ENCODE data around the gene DNMBP. TPM values are rescaled to one million over a fixed set of nuclear protein-coding genes. Genes with fewer than 3 reads are reported as not detected.
"Not testable (repeated sequence)": the region's sequence is repeated elsewhere in the genome, so short reads cannot be mapped to it uniquely, and the experiment has no call there.

The DNMBP gene
- total and polyA plus RNA-seq, 2 experiments from 2014 or later, result 13.4 to 31.2 TPM

DNA sequence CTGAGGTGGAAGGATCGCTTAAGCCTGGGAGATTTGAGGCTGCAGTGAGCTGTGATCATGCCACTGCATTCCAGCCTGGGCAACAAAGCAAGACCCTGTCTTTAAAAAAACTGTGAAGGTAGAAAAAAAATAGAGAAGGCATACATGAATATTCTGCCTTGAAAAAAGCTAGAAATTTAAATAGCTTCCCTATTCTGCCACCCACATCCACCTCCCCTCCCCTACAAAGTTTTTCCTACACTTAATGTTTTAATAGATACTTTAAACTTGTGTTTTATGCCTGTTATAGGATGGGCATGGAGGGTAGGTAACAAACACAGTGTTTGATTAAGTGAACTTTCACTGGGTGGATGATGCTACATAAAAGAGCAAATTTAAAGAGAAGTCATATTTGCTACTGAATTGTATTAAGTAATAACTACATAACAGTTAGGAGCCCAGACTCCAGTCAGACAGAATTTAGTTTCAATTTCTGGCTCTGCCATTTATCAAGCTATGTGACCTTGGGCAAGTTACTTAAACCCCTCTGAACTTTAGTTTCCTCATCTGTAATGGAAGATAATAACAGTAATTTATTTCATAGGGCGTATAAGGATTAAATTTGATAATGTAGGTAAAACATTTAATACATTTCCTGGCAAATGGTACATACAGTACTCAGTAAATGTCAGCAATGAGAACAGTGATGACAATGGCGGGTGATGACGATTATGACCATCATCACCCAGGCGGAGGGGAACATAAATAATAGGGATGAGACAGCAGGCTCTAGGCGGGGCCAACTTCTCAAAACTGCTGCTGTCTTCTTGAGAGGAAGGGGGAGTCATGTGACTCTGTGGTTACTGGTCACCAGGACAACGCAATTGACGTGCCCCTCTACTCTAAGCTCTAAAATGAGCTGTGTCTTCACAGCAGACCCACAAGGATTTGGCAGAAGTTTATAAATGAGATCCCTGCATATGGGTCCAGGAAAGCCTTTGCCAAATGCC is 15.8 kb downstream of the DNMBP start (continued):
- TF ChIP-seq, protein P1, sequence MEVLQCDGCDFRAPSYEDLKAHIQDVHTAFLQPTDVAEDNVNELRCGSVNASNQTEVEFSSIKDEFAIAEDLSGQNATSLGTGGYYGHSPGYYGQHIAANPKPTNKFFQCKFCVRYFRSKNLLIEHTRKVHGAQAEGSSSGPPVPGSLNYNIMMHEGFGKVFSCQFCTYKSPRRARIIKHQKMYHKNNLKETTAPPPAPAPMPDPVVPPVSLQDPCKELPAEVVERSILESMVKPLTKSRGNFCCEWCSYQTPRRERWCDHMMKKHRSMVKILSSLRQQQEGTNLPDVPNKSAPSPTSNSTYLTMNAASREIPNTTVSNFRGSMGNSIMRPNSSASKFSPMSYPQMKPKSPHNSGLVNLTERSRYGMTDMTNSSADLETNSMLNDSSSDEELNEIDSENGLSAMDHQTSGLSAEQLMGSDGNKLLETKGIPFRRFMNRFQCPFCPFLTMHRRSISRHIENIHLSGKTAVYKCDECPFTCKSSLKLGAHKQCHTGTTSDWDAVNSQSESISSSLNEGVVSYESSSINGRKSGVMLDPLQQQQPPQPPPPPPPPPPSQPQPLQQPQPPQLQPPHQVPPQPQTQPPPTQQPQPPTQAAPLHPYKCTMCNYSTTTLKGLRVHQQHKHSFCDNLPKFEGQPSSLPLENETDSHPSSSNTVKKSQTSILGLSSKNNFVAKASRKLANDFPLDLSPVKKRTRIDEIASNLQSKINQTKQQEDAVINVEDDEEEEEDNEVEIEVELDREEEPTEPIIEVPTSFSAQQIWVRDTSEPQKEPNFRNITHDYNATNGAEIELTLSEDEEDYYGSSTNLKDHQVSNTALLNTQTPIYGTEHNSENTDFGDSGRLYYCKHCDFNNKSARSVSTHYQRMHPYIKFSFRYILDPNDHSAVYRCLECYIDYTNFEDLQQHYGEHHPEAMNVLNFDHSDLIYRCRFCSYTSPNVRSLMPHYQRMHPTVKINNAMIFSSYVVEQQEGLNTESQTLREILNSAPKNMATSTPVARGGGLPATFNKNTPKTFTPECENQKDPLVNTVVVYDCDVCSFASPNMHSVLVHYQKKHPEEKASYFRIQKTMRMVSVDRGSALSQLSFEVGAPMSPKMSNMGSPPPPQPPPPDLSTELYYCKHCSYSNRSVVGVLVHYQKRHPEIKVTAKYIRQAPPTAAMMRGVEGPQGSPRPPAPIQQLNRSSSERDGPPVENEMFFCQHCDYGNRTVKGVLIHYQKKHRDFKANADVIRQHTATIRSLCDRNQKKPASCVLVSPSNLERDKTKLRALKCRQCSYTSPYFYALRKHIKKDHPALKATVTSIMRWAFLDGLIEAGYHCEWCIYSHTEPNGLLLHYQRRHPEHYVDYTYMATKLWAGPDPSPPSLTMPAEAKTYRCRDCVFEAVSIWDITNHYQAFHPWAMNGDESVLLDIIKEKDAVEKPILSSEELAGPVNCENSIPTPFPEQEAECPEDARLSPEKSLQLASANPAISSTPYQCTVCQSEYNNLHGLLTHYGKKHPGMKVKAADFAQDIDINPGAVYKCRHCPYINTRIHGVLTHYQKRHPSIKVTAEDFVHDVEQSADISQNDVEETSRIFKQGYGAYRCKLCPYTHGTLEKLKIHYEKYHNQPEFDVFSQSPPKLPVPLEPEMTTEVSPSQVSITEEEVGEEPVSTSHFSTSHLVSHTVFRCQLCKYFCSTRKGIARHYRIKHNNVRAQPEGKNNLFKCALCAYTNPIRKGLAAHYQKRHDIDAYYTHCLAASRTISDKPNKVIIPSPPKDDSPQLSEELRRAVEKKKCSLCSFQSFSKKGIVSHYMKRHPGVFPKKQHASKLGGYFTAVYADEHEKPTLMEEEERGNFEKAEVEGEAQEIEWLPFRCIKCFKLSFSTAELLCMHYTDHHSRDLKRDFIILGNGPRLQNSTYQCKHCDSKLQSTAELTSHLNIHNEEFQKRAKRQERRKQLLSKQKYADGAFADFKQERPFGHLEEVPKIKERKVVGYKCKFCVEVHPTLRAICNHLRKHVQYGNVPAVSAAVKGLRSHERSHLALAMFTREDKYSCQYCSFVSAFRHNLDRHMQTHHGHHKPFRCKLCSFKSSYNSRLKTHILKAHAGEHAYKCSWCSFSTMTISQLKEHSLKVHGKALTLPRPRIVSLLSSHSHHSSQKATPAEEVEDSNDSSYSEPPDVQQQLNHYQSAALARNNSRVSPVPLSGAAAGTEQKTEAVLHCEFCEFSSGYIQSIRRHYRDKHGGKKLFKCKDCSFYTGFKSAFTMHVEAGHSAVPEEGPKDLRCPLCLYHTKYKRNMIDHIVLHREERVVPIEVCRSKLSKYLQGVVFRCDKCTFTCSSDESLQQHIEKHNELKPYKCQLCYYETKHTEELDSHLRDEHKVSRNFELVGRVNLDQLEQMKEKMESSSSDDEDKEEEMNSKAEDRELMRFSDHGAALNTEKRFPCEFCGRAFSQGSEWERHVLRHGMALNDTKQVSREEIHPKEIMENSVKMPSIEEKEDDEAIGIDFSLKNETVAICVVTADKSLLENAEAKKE (CRISPR knock-in tag; IDR thresholded peaks at IDR 0.05), result no peak

DNA sequence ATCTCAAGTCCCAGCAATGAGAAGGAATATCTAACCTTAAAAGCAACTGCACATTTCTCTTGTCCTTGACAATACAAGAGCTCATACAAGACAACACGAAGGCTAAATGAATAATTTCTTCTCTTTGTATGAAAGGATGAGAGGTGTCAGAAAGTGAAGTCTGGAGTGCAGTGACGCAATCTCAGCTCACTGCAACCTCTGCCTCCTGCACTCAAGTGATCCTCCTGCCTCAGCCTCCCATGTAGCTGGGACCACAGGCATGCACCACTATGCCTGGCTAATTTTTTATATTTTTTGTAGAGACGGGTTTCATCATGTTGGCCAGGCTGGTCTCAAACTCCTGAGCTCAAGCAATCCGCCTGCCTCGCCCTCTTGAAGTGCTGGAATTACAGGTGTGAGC is 24.1 kb downstream of the DNMBP start:
- H3F3A ChIP-seq (replicated peaks; ENCODE audit: low read depth); H4K20me1 ChIP-seq (replicated peaks; ENCODE audit: insufficient read depth); DNase-seq (ENCODE audit: low spot score); H3K27me3 ChIP-seq (ENCODE audit: insufficient read depth); H3K27me3 Mint-ChIP-seq (ENCODE audit: insufficient read depth, low read depth, poor library complexity); H3K4me3 Mint-ChIP-seq; H3K4me3 ChIP-seq; H3K79me2 ChIP-seq (replicated peaks; ENCODE audit: insufficient read depth); H2AFZ ChIP-seq; H3K27ac ChIP-seq (ENCODE audit: low read depth); H3K36me3 ChIP-seq (ENCODE audit: insufficient read depth); H3K4me1 Mint-ChIP-seq; H3K27ac Mint-ChIP-seq; H3K9me3 Mint-ChIP-seq; H3K36me3 Mint-ChIP-seq (ENCODE audit: low read depth); H3K9me2 ChIP-seq (ENCODE audit: insufficient read depth); H3K4me1 ChIP-seq (ENCODE audit: insufficient read depth); H3K4me2 ChIP-seq; ATAC-seq: not testable (repeated sequence)

Data from GM23338 (cell line).